ENCODE results near the gene CBLC.
"Not testable (repeated sequence)": the region's sequence is repeated elsewhere in the genome, so short reads cannot be mapped to it uniquely, and the experiment has no call there.

DNA sequence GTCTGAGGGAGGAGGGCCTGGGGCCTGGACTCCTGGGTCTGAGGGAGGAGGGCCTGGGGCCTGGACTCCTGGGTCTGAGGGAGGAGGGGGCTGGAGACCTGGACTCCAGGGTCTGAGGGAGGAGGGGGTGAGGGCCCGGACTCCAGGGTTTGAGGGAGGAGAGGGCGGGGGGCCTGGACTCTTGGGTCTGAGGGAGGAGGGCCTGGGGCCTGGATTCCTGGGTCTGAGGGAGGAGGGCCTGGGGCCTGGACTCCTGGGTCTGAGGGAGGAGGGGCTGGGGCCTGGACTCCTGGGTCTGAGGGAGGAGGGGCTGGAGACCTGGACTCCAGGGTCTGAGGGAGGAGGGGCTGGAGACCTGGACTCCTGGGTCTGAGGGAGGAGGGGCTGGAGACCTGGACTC lies 4.0 kb downstream of the CBLC start:
- not testable (repeated sequence) for TF ChIP-seq EZH2phosphoT487 (IDR thresholded peaks at IDR 0.05; ENCODE audit: low read length); EZH2 (optimal IDR thresholded peaks at IDR 0.05; ENCODE audit: low read depth, low read length)
- TF ChIP-seq, protein P1, sequence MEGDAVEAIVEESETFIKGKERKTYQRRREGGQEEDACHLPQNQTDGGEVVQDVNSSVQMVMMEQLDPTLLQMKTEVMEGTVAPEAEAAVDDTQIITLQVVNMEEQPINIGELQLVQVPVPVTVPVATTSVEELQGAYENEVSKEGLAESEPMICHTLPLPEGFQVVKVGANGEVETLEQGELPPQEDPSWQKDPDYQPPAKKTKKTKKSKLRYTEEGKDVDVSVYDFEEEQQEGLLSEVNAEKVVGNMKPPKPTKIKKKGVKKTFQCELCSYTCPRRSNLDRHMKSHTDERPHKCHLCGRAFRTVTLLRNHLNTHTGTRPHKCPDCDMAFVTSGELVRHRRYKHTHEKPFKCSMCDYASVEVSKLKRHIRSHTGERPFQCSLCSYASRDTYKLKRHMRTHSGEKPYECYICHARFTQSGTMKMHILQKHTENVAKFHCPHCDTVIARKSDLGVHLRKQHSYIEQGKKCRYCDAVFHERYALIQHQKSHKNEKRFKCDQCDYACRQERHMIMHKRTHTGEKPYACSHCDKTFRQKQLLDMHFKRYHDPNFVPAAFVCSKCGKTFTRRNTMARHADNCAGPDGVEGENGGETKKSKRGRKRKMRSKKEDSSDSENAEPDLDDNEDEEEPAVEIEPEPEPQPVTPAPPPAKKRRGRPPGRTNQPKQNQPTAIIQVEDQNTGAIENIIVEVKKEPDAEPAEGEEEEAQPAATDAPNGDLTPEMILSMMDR (IDR thresholded peaks at IDR 0.05; ENCODE audit: low read length) = not testable (repeated sequence)

Measured in MM.1S (cell line).